Endothelial cell of umbilical vein (primary cell): ENCODE results near the gene PEAR1. TPM values are rescaled to one million over a fixed set of nuclear protein-coding genes. Genes with fewer than 3 reads are reported as not detected.

Experiments
- BruUV-seq: library from RNA; stranded (reverse); fragments of 400-500 nt; replicated peaks from 2 replicates; lab custom pipeline; 2021; lab: Mats Ljungman, UMichigan
- CTCF ChIA-PET: fragments of 300-600, 350-600 bp; sonication (Branson Sonifier 250); formaldehyde crosslinking; loops from one replicate; lab custom pipeline; 2021; ENCODE audit warnings: antibody characterized with exemption, inconsistent platforms; lab: Charles Lee
- POLR2A ChIA-PET: fragments of 300-600, 350-600 bp; sonication (Branson Sonifier 250); formaldehyde crosslinking; loops from one replicate; lab custom pipeline; 2021; ENCODE audit warnings: antibody characterized with exemption, inconsistent platforms; lab: Charles Lee
- DNase-seq: peaks from one replicate; pipeline ENCODE4 v3.0.0-alpha.2; 2011; ENCODE audit warnings: low read depth, low spot score
- FAIRE-seq: peaks from 2 replicates; lab custom pipeline; 2011; peaks lifted over from hg19 to GRCh38; lab: Jason Lieb, UNC
- H2AFZ ChIP-seq: 2 replicates; pipeline ENCODE4 v1.6.0; 2012; ENCODE audit warnings: low read depth, low read length, control low read depth, inconsistent platforms
- H3K27ac ChIP-seq: 2 replicates; pipeline ENCODE4 v1.5.1; 2011; ENCODE audit warnings: low read depth, mild to moderate bottlenecking, control low read depth, low read length, moderate library complexity; ENCODE audit not compliant: insufficient read depth
- H3K27me3 ChIP-seq, 2 experiments: 2 replicates each; pipeline versions ENCODE4 v1.6.0 to v1.6.1; 2011; ENCODE audit warnings: low read length in 2 of 2, mixed read lengths in 1 of 2; ENCODE audit not compliant: control insufficient read depth in 2 of 2, insufficient read depth in 2 of 2
- H3K36me3 ChIP-seq, 2 experiments: 2 replicates in 1 of 2; 3 replicates in 1 of 2; pipeline ENCODE4 v1.5.1; 2011; ENCODE audit warnings: low read length in 2 of 2, mild to moderate bottlenecking in 1 of 2, moderate library complexity in 1 of 2; ENCODE audit not compliant: control insufficient read depth in 2 of 2, insufficient read depth in 2 of 2; ENCODE audit errors: extremely low read depth in 1 of 2
- H3K4me1 ChIP-seq: 3 replicates; pipeline ENCODE4 v1.5.1; 2011; ENCODE audit warnings: mild to moderate bottlenecking, low read length; ENCODE audit not compliant: control insufficient read depth, insufficient read depth; ENCODE audit errors: extremely low read depth
- H3K4me2 ChIP-seq: 2 replicates; pipeline ENCODE4 v1.6.1; 2011; ENCODE audit warnings: low read length, control low read depth, mixed read lengths; ENCODE audit not compliant: insufficient read depth
- H3K4me3 ChIP-seq, 3 experiments: fragments of 200-600 bp in 1 of 3; sonication (generic), shearing (Covaris generic) in 1 of 3; replicated peaks in 1 of 3; 2 replicates each; pipeline ENCODE4 v1.5.1; 2011 to 2016; ENCODE audit warnings: control low read depth in 3 of 3, low read length in 3 of 3, mild to moderate bottlenecking in 2 of 3, inconsistent platforms in 1 of 3, low read depth in 1 of 3, moderate library complexity in 1 of 3; ENCODE audit not compliant: insufficient read depth in 1 of 3
- H3K79me2 ChIP-seq: 2 replicates; pipeline ENCODE4 v1.6.0; 2012; ENCODE audit warnings: low read length, inconsistent platforms; ENCODE audit not compliant: control insufficient read depth, insufficient read depth
- H3K9ac ChIP-seq: replicated peaks from 2 replicates; pipeline ENCODE3; 2011; ENCODE audit warnings: low read length, control low read depth; ENCODE audit not compliant: insufficient read depth; ENCODE audit errors: extremely low read depth
- H3K9me1 ChIP-seq: replicated peaks from 3 replicates; pipeline ENCODE4 v1.6.0; 2011; ENCODE audit warnings: mild to moderate bottlenecking, low read length; ENCODE audit not compliant: control insufficient read depth, insufficient read depth; ENCODE audit errors: extremely low read depth
- H3K9me3 ChIP-seq: replicated peaks from 2 replicates; pipeline ENCODE4 v1.5.1; 2012; ENCODE audit warnings: low read length, inconsistent platforms; ENCODE audit not compliant: control insufficient read depth, insufficient read depth
- H4K20me1 ChIP-seq: replicated peaks from 2 replicates; pipeline ENCODE3; 2011; ENCODE audit warnings: mild to moderate bottlenecking, low read length; ENCODE audit not compliant: control insufficient read depth, insufficient read depth; ENCODE audit errors: extremely low read depth
- EZH2 ChIP-seq: IDR thresholded peaks from 2 replicates; pipeline ENCODE4 v1.6.1; 2012; ENCODE audit warnings: borderline replicate concordance, low read depth, mild to moderate bottlenecking, moderate library complexity, low read length, inconsistent platforms; ENCODE audit not compliant: severe bottlenecking
- FOS ChIP-seq: IDR thresholded peaks from 2 replicates; pipeline ENCODE4 v1.6.1; 2011; ENCODE audit warnings: mild to moderate bottlenecking, low read length, moderate library complexity, borderline replicate concordance; ENCODE audit not compliant: insufficient read depth
- GATA2 ChIP-seq: IDR thresholded peaks from 2 replicates; pipeline ENCODE4 v1.7.0; 2011; ENCODE audit warnings: low read depth, mild to moderate bottlenecking, moderate library complexity, mixed read lengths, low read length; ENCODE audit not compliant: insufficient read length, insufficient read depth
- JUN ChIP-seq: IDR thresholded peaks from 2 replicates; pipeline ENCODE4 v1.6.1; 2011; ENCODE audit warnings: borderline replicate concordance, low read depth; ENCODE audit not compliant: insufficient read length, insufficient read depth
- MYC ChIP-seq: IDR thresholded peaks from one replicate; pipeline ENCODE4 v1.6.1; 2011; ENCODE audit warnings: mild to moderate bottlenecking, low read depth, low read length
- POLR2A ChIP-seq: IDR thresholded peaks from 2 replicates; pipeline ENCODE4 v1.6.1; 2012; ENCODE audit warnings: low read depth, mild to moderate bottlenecking, control low read depth, low read length
- POLR2AphosphoS5 ChIP-seq: IDR thresholded peaks from 2 replicates; pipeline ENCODE4 v1.6.1; 2012; ENCODE audit warnings: low read depth, mild to moderate bottlenecking, control low read depth, low read length, moderate library complexity; ENCODE audit not compliant: insufficient read depth
- dilution Hi-C: fragments of 300-500 bp; cut with MboI; formaldehyde crosslinking; loops from one replicate; pipeline ENCODE4 v1.15.0; 2019; ENCODE audit warnings: low sequenced_read_pairs; ENCODE audit not compliant: extremely low pct_ligation_motif_present
- intact Hi-C: fragments of 100-400 bp; cut with micrococcal nuclease; formaldehyde crosslinking; loops from one replicate; pipeline ENCODE4 v1.10.0; 2022
- polyA plus RNA-seq, 4 experiments: library from polyadenylated mRNA; depleted of rRNA in 3 of 4; stranded (reverse) in 3 of 4; unstranded in 1 of 4; fragments of >200 nt; gene quantifications; 2 replicates each; pipeline versions ENCODE4 v1.2.1 to v1.2.3, GENCODE V29; 2011 to 2012; ENCODE audit warnings: missing spikeins in 1 of 4
- total RNA-seq: library from RNA; stranded (reverse); gene quantifications from 2 replicates; pipeline ENCODE4 v1.2.3, GENCODE V29; 2021
- TF ChIP-seq, protein P1 (sequence below): IDR thresholded peaks from 2 replicates; pipeline ENCODE4 v1.6.1; 2011; ENCODE audit not compliant: insufficient read depth, insufficient read length
- TF ChIP-seq, protein P2 (sequence below), 2 donors: IDR thresholded peaks; 1 replicate in 1 of 2; 2 replicates in 1 of 2; pipeline ENCODE4 v1.5.1; 2011; ENCODE audit warnings: low read length in 2 of 2, mild to moderate bottlenecking in 2 of 2, moderate library complexity in 2 of 2, control low read depth in 1 of 2, inconsistent platforms in 1 of 2, low read depth in 1 of 2; ENCODE audit not compliant: insufficient read depth in 1 of 2; ENCODE audit errors: extremely low read depth in 1 of 2

Gene PEAR1
- total and polyA plus RNA-seq, 2 donors (not counting 3 experiments of a cell fraction or from before 2014, with no cell fraction given), result 90.7 to 106 TPM

DNA sequence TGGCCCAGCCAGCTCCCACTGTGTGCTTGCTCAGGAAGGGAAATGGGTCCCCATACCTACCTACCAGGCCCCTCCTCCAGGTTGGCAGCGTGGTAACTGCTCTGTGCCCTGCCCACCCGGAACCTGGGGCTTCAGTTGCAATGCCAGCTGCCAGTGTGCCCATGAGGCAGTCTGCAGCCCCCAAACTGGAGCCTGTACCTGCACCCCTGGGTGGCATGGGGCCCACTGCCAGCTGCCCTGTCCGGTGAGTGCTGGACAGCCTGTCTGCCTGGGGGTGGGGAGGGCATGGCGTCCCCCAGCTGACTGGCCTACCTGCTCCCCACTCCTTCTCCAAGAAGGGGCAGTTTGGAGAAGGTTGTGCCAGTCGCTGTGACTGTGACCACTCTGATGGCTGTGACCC lies 16.2 kb downstream of the PEAR1 start:
- no peak overlapping the region for H3K4me3 ChIP-seq
- no peak for DNase-seq
- dilution Hi-C loops, result no loop called here
- no peak overlapping the region for H3K9ac ChIP-seq
- TF ChIP-seq FOS (no peak), GATA2 (no peak), POLR2A (no peak), EZH2 (no peak), MYC (no peak), JUN (no peak), POLR2AphosphoS5 (no peak)
- TF ChIP-seq, protein P1, sequence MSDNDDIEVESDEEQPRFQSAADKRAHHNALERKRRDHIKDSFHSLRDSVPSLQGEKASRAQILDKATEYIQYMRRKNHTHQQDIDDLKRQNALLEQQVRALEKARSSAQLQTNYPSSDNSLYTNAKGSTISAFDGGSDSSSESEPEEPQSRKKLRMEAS, result no peak
- TF ChIP-seq, protein P2, sequence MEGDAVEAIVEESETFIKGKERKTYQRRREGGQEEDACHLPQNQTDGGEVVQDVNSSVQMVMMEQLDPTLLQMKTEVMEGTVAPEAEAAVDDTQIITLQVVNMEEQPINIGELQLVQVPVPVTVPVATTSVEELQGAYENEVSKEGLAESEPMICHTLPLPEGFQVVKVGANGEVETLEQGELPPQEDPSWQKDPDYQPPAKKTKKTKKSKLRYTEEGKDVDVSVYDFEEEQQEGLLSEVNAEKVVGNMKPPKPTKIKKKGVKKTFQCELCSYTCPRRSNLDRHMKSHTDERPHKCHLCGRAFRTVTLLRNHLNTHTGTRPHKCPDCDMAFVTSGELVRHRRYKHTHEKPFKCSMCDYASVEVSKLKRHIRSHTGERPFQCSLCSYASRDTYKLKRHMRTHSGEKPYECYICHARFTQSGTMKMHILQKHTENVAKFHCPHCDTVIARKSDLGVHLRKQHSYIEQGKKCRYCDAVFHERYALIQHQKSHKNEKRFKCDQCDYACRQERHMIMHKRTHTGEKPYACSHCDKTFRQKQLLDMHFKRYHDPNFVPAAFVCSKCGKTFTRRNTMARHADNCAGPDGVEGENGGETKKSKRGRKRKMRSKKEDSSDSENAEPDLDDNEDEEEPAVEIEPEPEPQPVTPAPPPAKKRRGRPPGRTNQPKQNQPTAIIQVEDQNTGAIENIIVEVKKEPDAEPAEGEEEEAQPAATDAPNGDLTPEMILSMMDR (IDR thresholded peaks at IDR 0.05; ENCODE audit: extremely low read depth in 1 of 2, insufficient read depth in 1 of 2, low read depth in 1 of 2, low read length in 2 of 2), result no peak
- intact Hi-C loops, result no loop called here
- H3K27me3 ChIP-seq, result no peaks in the 10 kb centered on the region
- no peaks in the 10 kb centered on the region for H4K20me1 ChIP-seq
- BruUV-seq, result no TSS peak
- H3K9me3 ChIP-seq, result no peaks in the 10 kb centered on the region
- ChIA-PET POLR2A (no interaction called here), CTCF (interaction anchor here (0.9 to 3.1 kb wide), 5 partner anchors 11 to 20 kb away, joined by 3 to 20 read pairs (median 8); partner anchors contain the start of genes LRRC71 and PEAR1)
- H3K4me2 ChIP-seq, result no peak overlapping the region
- no peak overlapping the region for H3K27ac ChIP-seq
- H3K79me2 ChIP-seq, result peaks cover 46% of the 10 kb centered on the region
- H2AFZ ChIP-seq, result no peak overlapping the region
- no peaks in the 10 kb centered on the region for H3K9me1 ChIP-seq
- FAIRE-seq, result no peak
- peaks cover 27% of the 10 kb centered on the region for H3K4me1 ChIP-seq
- peaks cover 19 to 70% of the 10 kb centered on the region in 2 experiments for H3K36me3 ChIP-seq
